ENCODE results near the gene DGCR8.

DGCR8 gene

GRCh38 chr22:20111045-20111688 is 31.1 kb downstream of the DGCR8 start:
- DNase-seq: peak; percentile 22 to 39

GRCh38 chr22:20111689-20112622 is 31.9 kb downstream of the DGCR8 start:
- DNase-seq: no peak

GRCh38 chr22:20112623-20113511 is 32.8 kb downstream of the DGCR8 start:
- DNase-seq: no peak

DNA sequence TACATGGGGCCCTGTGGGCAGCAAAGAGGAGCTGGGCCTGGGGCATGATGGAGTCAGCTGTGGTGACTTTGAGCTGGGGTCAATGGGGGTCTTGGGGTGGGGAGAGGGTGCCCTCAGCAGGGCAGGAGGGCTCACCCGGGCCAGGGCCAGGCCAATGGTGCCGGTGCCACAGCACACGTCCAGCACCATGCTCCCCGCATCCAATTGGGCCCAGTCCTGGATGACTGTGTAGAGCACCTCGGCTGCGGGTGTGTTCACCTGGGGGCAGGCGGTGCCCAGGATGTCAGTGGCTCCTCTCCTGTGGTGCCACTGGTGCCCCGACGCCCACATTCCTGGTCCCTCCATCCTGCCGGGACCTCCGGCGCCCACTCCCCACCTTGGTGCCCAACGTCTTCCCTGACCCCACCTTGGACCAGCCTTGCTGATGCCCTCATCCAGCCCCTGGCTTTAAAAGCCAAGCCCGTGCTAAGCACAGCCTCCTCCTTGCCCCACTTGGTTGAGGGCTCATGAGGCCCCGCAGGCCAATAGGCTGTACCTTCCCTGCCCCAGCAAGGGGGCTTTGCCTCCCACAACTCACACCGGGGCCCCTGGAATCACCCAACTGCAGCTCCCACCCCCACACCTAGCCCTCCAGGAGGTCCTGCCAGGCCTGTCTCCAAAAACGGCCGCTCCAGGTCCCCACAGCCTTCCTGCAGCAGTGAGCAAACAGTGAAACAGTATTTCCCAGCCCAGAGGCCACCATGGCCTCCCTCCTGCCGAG is 33.7 kb downstream of the DGCR8 start:
- DNase-seq: no peak

- no peak for DNase-seq
Measured at GRCh38 chr22:20114506-20115475, 34.8 kb downstream of the DGCR8 start.

DNA sequence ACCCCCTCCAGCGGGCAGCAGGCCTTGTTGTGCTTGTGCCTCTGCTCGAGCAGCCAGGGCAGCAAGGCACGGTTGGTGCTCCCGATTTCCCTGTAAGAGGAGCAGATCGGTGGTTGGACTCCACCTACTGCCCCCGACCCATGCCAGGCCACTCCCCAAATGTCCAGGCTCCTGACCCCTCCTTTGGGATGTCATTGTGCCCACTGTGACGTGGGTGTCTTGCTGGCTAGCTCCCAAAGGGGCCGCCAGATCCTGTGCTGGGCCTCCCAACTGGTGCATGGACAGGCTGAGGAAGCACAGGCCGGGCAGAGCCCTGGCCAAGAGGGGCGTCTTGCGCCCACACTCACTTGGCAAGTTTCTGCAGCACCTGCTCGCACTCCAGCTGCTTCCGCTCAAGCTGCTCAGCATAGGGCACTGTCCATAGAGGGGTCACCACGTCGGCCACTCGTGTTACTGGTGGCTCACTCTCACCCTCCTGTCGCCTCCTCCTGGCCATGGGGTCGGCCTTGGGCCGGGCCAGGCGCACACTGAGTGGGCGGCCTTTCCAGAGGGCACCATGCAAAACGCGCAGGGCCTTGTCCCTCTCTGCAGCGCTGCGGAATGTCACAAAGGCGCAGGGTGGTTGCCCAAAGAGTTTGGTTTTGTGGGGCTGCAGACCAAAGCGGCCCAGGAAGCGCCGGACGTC is 35.8 kb downstream of the DGCR8 start, which contains the start of gene RANBP1:
TSS of gene RANBP1 (plus strand) at position 414 of the 685 bp plus-strand sequence. CDS start at position 495, 81 bp downstream.
- DNase-seq: no peak

DNA sequence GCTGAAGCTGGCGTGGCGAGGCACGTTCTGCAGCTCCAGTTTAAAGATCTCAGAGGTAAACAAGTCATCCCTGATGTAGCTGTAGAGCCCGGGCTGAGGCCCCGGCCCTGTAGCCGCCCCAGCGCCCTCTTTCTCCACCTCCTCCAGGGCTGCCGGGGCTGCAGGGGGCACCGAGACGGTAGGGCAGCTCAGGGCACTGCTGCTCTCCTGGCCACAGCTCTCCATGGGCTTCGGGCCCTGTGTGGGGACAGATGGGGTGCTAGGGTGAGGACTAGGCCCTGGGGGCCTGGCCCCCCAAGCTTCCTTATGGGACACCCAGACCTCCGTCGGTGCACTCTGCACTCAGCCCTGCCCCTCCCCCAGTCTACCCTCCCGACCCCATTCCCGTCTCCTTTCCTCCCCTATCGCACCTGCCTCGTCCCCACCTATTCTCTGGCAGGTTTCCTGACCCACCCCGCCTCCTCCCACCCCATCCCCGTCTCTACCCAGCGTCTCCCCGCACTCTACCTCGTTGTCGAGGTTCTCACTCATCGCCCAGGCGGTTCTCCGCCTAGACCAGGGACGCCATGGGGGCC is 36.4 kb downstream of the DGCR8 start:
- no peak for DNase-seq

DNA sequence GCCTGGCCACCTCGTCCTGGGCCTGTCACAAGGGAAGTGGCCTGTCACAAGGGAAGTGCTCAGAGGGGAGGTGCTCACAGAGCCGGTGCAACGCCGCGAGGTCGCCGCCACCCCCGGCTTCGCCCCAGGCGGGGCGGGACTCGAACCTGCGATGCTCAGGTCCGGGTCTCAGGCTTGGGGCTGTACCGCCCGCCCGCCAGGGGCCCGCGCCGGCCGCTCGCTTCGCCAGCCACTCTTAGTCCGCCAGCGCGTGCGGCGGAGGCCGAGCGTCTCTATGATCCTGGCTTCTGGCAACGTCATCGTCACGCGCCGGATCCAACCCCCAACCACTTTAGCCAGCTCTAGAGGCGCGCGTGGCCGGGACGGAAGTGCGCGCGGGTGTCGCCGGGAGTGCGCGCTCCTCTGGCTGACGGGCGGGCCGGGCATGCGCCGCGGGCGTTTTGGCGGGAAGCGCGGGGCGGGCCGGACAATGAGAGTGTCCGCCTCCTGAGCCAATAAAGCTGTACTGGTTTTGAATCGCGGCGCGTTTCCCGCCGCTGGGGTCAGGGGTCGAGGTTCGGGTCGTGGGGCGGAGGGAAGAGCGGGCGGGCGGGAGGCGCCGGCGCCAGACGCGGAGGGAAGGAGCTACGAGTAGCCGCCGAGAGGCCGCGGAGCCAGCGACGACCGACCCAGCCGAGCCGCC is 37.1 kb downstream of the DGCR8 start, which contains the start of gene TRMT2A:
TSS of gene TRMT2A (minus strand) at position 276 of the 682 bp plus-strand sequence. CDS start 320 bp downstream, outside the sequence.
- DNase-seq: peak; percentile 97

GRCh38 chr22:20117633-20118299 is 37.7 kb downstream of the DGCR8 start:
- DNase-seq: peak; percentile 33 to 54

DNA sequence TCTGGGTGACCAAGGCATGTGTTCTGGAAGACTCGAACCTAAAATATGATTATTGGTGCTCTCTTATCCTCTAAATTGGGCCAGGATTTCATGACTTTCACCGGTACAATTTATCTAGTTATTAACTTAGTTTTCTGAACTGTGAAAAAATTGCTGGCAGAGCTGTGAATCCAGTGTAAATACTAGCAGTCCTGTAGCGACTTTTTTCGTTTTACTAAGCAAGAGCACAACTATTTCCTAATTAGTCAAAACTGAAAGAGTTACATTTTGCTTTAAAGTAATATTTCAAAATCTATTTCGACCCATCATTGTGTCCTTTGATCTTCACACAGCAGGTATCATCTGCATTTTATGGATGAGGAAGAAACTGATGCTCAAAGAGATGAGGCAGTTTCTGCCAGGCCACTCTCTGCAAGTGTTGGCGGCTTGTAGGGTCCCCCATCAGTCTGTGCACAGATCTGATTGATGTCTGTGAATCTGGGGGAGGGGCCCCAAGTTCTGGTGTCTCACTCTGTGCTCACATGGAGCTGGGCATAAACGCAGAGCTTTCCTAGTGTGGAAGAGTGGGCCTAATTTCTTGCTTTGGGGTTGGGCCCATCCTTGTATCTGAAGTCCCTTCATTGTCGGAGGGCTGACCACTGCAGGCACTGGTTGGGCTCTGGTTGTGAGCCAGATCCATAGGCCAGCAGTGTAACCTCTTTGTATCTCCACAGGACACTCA is 38.4 kb downstream of the DGCR8 start:
- no peak for DNase-seq

DNA sequence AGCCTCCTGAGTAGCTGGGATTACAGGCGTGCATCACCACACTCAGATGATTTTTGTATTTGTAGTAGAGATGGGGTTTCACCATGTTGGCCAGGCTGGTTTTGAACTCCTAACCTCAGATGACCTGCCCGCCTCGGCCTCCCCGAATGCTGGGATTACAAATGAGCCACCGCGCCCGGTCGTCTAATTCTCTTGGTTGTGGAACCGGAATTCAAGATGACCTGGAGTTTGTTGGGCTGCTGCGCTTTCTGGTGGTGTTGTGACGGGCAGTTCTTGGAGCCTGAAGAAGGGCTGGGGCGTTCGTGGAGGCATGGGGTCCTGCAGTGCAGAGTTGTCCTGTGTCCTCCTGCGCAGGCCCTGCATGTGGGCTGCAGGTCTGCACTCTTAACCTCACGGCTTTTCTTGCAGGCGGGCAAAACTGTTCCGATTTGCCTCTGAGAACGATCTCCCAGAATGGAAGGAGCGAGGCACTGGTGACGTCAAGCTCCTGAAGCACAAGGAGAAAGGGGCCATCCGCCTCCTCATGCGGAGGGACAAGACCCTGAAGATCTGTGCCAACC is 41.9 kb downstream of the DGCR8 start:
- DNase-seq: no peak

DNA sequence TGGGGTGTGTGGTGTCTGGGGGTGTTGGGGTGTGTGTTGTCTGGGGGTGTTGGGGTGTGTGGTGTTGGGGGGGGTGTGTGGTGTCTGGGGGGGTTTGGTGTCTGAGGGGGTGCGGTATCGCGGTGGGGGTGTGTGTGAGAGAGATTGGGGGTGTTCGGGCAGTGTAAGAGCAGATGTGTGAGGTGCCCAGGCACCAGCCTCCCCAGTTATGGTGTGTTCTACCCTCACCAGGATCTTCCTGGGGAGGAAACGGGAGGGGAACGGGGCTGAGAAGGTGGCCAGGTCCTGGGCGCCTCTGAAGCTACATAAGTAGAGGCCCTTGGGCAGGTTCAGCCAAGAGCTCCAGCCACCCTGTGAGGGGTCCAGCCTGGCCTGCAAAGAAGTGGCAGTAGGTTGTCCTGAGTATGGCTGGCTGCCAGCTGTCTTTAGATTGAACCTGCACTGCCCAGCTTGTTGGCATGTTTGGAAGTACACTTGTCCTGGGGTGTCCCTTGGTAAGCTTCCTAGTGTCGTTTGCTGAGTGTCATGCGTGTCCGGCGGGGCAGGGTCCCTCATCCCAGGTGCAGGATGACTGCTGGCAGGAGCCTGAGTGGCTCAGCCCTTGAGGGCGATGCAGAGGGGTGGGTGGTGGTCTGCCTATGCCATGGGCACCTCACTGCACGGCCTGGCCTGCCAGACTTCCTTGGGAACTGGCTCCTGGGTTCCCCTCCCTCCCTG is 43.5 kb downstream of the DGCR8 start:
- DNase-seq: no peak

- DNase-seq: no peak
Measured at GRCh38 chr22:20124083-20124787, 44.2 kb downstream of the DGCR8 start.

- no peak for DNase-seq
Measured at GRCh38 chr22:20125201-20126174, 45.4 kb downstream of the DGCR8 start.
